ENCODE measurements around the gene USP24. TPM values are rescaled to one million over a fixed set of nuclear protein-coding genes. Genes with fewer than 3 reads are reported as not detected.

USP24 gene
- total RNA-seq, 1 experiment from 2014 or later = 40.9 TPM

DNA sequence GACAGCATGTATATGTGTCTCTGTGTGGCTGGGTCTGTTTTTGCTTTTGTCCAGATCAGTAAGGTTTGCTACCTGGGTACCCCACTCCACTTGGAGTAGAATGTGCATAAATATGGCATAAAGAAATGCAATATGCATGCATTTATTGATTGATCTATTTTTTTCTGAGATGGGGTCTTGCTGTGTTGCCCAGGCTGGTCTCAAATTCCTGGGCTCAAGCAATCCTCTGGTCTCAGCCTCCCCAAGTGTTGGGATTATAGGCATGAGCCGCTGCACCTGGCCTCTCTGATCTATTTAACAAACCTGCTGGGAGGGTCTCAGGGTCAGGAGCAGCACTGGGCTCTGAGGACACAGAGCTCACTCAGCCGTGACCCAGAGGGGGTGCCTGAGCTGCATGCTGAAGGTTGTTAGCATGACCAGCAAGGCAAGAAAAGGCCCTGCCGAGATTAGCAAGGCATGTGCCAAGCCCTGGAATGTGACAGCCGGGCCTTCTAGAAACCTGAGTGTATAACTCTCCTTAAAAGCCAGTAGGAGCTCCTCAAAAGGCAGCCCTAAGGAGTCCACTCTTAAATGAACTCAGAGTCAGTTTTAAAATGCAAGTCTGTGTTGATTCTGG, 153.3 kb downstream of the USP24 start:
- TF ChIP-seq, protein P1, sequence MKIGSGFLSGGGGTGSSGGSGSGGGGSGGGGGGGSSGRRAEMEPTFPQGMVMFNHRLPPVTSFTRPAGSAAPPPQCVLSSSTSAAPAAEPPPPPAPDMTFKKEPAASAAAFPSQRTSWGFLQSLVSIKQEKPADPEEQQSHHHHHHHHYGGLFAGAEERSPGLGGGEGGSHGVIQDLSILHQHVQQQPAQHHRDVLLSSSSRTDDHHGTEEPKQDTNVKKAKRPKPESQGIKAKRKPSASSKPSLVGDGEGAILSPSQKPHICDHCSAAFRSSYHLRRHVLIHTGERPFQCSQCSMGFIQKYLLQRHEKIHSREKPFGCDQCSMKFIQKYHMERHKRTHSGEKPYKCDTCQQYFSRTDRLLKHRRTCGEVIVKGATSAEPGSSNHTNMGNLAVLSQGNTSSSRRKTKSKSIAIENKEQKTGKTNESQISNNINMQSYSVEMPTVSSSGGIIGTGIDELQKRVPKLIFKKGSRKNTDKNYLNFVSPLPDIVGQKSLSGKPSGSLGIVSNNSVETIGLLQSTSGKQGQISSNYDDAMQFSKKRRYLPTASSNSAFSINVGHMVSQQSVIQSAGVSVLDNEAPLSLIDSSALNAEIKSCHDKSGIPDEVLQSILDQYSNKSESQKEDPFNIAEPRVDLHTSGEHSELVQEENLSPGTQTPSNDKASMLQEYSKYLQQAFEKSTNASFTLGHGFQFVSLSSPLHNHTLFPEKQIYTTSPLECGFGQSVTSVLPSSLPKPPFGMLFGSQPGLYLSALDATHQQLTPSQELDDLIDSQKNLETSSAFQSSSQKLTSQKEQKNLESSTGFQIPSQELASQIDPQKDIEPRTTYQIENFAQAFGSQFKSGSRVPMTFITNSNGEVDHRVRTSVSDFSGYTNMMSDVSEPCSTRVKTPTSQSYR (CRISPR knock-in tag; IDR thresholded peaks at IDR 0.05) = no peak
- TF ChIP-seq ZNF121 (CRISPR knock-in tag; IDR thresholded peaks at IDR 0.05) (0 out of 2 replicates have a peak, but pooled peaks have one; percentile 17), FOXP4 (CRISPR knock-in tag; IDR thresholded peaks at IDR 0.05) (no peak), ERG (CRISPR knock-in tag; IDR thresholded peaks at IDR 0.05) (no peak)
- CTCF ChIA-PET = no interaction called here
- peaks cover 39% of the 10 kb centered on the region for H3K36me3 Mint-ChIP-seq
- POLR2A ChIA-PET = no interaction called here
- no peaks in the 10 kb centered on the region for H3K4me1 Mint-ChIP-seq
- H3K4me3 Mint-ChIP-seq = no peak overlapping the region
- no peaks in the 10 kb centered on the region for H3K9me3 Mint-ChIP-seq
- no peak for DNase-seq (ENCODE audit: low spot score)
- no peaks in the 10 kb centered on the region for H3K27me3 Mint-ChIP-seq (ENCODE audit: low read depth)
- peak overlapping the region; percentile 76 for H3K27ac Mint-ChIP-seq
- no peak for ATAC-seq

- DNase-seq (ENCODE audit: low spot score) (no peak), ATAC-seq (no peak)
- no peaks in the 10 kb centered on the region for H3K4me1 Mint-ChIP-seq
- H3K36me3 Mint-ChIP-seq = peaks cover 36% of the 10 kb centered on the region
- H3K27ac Mint-ChIP-seq = no peak overlapping the region
- no peaks in the 10 kb centered on the region for H3K9me3 Mint-ChIP-seq
- ChIA-PET CTCF (interaction anchor here (1.1 kb wide), 1 partner anchor 82 kb away, joined by 3 read pairs; no protein-coding TSS in a partner anchor), POLR2A (no interaction called here)
- no peak overlapping the region for H3K4me3 Mint-ChIP-seq
- no peaks in the 10 kb centered on the region for H3K27me3 Mint-ChIP-seq (ENCODE audit: low read depth)
- no peak for TF ChIP-seq ATF1 (CRISPR knock-in tag; IDR thresholded peaks at IDR 0.05)
- TF ChIP-seq, protein P2, sequence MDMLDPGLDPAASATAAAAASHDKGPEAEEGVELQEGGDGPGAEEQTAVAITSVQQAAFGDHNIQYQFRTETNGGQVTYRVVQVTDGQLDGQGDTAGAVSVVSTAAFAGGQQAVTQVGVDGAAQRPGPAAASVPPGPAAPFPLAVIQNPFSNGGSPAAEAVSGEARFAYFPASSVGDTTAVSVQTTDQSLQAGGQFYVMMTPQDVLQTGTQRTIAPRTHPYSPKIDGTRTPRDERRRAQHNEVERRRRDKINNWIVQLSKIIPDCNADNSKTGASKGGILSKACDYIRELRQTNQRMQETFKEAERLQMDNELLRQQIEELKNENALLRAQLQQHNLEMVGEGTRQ (CRISPR knock-in tag; IDR thresholded peaks at IDR 0.05) = no peak
- TF ChIP-seq ZNF532 (CRISPR knock-in tag; IDR thresholded peaks at IDR 0.05; ENCODE audit: borderline replicate concordance) = no peak
- TF ChIP-seq PRRX2 (CRISPR knock-in tag; IDR thresholded peaks at IDR 0.05) = no peak
- TF ChIP-seq ZNF138 (CRISPR knock-in tag; conservative IDR thresholded peaks at IDR 0.05) = no peak
- TF ChIP-seq ZBTB21 (CRISPR knock-in tag; IDR thresholded peaks at IDR 0.05; ENCODE audit: borderline replicate concordance) = no peak
- no peak for TF ChIP-seq ATF2 (CRISPR knock-in tag; IDR thresholded peaks at IDR 0.05; ENCODE audit: borderline replicate concordance, low read depth)
- TF ChIP-seq FOXP1 (CRISPR knock-in tag; IDR thresholded peaks at IDR 0.05; ENCODE audit: borderline replicate concordance) = no peak
- no peak for TF ChIP-seq TEAD1 (CRISPR knock-in tag; IDR thresholded peaks at IDR 0.05)
- TF ChIP-seq, protein P3, sequence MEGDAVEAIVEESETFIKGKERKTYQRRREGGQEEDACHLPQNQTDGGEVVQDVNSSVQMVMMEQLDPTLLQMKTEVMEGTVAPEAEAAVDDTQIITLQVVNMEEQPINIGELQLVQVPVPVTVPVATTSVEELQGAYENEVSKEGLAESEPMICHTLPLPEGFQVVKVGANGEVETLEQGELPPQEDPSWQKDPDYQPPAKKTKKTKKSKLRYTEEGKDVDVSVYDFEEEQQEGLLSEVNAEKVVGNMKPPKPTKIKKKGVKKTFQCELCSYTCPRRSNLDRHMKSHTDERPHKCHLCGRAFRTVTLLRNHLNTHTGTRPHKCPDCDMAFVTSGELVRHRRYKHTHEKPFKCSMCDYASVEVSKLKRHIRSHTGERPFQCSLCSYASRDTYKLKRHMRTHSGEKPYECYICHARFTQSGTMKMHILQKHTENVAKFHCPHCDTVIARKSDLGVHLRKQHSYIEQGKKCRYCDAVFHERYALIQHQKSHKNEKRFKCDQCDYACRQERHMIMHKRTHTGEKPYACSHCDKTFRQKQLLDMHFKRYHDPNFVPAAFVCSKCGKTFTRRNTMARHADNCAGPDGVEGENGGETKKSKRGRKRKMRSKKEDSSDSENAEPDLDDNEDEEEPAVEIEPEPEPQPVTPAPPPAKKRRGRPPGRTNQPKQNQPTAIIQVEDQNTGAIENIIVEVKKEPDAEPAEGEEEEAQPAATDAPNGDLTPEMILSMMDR (IDR thresholded peaks at IDR 0.05) = no peak
- no peak for TF ChIP-seq GRHL2 (CRISPR knock-in tag; IDR thresholded peaks at IDR 0.05; ENCODE audit: insufficient replicate concordance, severe bottlenecking)
- no peak for TF ChIP-seq NFYB (CRISPR knock-in tag; conservative IDR thresholded peaks at IDR 0.05; ENCODE audit: low read depth)
Observed at GRCh38 chr1:55061000-55061705, 154.0 kb downstream of the USP24 start.
